ENCODE data around the gene F7.

F7 gene

GRCh38 chr13:113118261-113119021, 12.8 kb downstream of the F7 start:
- no peak for DNase-seq (ENCODE audit: low read depth)

GRCh38 chr13:113119166-113119821, 13.7 kb downstream of the F7 start:
- no peak for DNase-seq (ENCODE audit: low read depth)

- DNase-seq (ENCODE audit: low read depth) = no peak
Measured at GRCh38 chr13:113119822-113120189, 14.2 kb downstream of the F7 start.

GRCh38 chr13:113120300-113121182, 14.9 kb downstream of the F7 start:
- DNase-seq (ENCODE audit: low read depth) = no peak

GRCh38 chr13:113121183-113121927, 15.8 kb downstream of the F7 start:
- DNase-seq (ENCODE audit: low read depth) = no peak

GRCh38 chr13:113121928-113122471, 16.4 kb downstream of the F7 start:
- no peak for DNase-seq (ENCODE audit: low read depth)

GRCh38 chr13:113122550-113123225, 17.1 kb downstream of the F7 start, which contains the start of gene F10:
F10 (plus strand) TSS chr13:113122799; CDS start chr13:113122856, 57 bp downstream.
- DNase-seq (ENCODE audit: low read depth) = no peak

- no peak for DNase-seq (ENCODE audit: low read depth)
Measured at GRCh38 chr13:113123226-113124201, 17.9 kb downstream of the F7 start.

GRCh38 chr13:113124211-113124970, 18.8 kb downstream of the F7 start:
- no peak for DNase-seq (ENCODE audit: low read depth)

GRCh38 chr13:113125506-113126264, 20.1 kb downstream of the F7 start:
- DNase-seq (ENCODE audit: low read depth) = no peak

GRCh38 chr13:113126265-113127150, 20.9 kb downstream of the F7 start:
- no peak for DNase-seq (ENCODE audit: low read depth)

- no peak for DNase-seq (ENCODE audit: low read depth)
Measured at GRCh38 chr13:113129480-113129879, 23.9 kb downstream of the F7 start.

- DNase-seq (ENCODE audit: low read depth) = no peak
Measured at GRCh38 chr13:113129921-113130750, 24.5 kb downstream of the F7 start.

- DNase-seq (ENCODE audit: low read depth) = no peak
Measured at GRCh38 chr13:113135281-113135760, 29.7 kb downstream of the F7 start.

- no peak for DNase-seq (ENCODE audit: low read depth)
Measured at GRCh38 chr13:113137691-113138298, 32.2 kb downstream of the F7 start.
